ELF-1 (cell line): ENCODE measurements around the gene SLX4IP.
"Not testable (repeated sequence)": the region's sequence is repeated elsewhere in the genome, so short reads cannot be mapped to it uniquely, and the experiment has no call there.

Experiments used
- DNase-seq: peaks from one replicate; pipeline ENCODE4 v3.0.0-alpha.2; 2016; ENCODE audit warnings: low read depth, low spot score

The SLX4IP gene

DNA sequence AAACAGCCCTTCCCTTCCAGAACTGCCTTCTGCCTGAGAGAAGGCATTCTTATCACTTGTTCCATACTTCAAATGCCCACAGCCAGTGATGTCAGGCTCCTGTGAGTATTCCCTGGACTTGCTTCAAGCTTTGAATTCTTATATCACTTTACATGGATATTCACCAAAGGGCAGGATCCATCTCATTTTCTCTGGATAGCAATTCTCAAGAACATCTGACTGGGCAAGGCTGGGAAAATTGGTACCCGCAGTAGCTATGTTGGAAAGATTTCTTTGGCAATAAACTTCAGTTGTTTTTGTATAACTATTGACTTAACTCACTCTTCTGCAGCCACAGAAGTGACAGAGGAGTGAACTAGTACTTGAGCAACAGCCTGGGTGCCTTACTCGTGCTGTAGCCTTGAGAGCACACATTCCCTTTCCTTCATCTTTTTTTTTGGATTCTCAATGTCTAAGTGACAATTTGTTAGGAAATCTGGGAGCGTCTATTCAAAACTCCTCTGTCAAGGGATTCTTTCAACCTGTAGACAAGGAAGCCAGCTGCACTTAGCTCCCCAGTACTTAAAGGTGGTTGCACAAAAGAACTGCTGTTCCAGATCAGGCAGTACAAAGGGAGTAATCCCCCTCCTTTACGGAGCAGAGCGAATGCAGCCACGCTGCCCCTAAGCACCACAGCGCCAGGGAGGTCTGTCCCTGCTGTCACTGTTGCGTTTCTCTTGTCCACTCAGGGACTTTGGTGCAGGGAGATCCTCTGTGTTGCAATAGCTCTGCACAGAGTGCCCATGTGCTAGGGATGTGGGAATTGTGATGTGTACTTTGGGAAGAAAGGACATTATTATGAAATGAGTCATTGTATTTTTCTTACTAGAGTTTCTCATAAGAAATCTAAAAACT is 169.1 kb downstream of the SLX4IP start:
- no peak for DNase-seq

DNA sequence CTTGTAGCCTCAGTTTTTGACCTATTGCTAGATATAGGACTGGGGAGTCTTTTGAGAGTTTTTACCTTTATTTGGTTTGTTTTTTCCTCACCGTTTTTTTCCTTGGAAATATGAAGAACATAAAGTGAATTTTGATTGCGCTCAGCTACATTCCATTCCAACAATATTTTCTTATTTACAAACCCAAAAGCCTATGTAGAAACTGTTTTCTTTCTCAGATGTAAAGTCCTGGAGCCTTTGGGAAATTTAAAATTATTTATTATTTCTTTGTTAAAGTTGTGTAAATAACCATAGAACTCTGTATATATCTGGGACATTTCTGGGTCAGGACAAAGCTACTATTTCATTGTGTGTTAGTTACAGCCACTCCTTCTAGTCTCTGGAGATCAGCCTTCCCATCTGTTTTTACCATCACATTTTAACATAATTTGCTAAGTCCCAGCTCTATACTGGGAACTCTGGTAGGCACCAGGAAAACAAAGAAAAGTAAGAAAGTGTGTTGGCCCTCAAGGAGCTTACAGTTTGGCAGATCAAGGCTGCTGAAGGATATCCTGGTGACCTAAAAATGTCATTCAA is 169.8 kb downstream of the SLX4IP start:
- no peak for DNase-seq

DNA sequence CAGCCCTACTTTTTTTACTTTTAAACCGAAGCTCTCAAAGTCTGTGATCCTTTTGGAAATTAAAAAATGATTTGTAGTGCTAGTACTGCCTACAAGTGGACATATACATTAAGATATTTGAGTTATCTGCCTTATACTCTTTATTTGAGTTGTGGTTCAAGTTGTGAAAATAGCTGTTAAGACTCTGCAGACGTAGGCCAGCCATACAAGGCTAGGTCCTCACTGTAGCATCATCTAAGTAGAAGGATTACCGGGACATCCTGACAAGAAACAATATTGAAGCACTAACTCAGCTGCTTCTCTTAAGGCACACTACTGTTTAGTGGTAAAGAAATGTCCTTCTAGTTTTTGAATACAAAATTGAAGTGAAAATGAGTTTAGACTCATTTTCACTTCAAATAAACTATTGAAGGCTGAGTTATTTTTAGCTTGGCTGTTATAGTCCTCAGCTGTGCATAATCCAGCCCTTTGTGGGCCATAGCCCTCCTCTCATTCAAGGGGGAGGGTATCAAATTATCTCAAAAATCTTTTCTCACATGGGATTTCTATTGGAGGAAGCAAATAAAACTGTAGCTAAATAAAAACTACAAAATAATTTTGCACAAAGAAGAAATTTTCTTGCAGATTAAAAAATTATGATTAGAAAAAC is 170.6 kb downstream of the SLX4IP start:
- no peak for DNase-seq

DNA sequence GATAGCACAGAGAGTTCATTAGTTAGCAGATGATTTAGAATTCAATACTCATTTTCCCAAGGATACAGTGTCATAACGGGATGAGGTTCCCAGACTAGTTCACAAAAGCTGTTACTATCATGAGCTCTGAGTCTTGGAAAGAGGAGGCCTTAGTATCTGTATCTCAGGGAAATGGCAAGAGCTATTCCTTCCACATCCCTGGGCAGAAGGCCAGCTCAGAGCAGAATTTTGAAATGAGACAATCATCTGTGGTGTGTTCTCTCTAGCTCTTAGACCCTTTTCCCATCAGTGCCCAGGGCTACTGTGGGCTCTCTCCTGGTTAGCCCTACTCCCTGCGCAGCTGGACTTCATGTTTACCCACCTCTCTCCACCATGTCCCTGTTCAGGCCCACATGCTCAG is 174.2 kb downstream of the SLX4IP start:
- no peak for DNase-seq

DNA sequence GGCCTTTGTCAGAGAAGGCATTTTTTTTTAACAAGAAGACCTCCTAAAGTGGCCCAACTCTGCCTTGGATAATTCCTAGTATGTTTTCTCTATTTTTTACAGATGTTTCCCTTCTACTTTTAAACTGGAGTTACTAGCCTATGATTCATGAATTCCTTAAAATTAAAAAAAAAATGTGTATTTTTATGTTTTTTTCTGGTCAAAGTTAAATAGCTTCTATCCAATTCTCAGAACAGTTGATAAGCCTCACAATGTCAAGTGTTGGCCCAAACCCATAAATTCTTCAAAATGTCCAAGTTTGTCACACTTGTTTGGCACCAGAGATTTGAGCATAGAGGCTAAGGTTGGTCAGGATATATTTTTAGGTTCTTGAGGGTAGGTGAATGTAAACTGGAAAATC is 174.7 kb downstream of the SLX4IP start:
- no peak for DNase-seq

DNA sequence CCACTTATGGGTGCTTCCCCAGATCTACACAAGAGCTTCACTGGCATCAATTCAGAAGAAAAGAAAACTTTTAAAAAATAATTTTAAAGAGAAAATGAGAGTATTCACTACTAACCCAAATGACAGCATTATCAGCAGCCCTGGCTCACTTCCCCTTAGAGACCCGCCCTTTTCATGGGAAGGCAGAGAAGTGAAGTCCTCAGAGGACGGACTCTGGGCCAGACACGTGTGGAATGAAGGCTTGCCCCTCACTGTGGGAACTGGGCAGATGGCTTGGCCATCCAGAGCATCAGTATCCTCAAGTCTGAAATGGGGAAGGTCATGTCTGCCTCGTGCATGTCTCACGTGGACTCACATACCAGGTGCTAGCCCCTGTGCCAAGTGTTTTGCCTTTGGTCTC is 175.1 kb downstream of the SLX4IP start:
- DNase-seq: no peak

DNA sequence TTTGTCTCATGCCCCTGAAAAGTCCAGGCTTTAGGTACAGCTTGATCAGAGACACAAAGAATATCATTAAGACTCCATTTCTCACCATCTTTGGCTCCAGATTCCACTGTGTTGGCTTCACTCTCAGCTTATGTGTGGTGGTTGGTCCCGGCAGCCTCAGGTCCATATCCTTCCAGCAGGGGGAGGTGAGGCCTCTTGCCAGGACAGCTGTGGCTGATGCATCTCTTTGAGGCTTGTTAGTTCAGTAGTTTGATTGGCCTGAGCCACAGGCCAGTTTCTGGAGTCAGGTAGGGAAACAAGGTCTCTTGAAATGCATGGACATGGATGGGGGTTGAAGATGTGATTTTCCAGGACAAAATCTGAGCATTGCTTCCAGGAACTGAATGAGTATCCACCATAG is 176.3 kb downstream of the SLX4IP start:
- peak; percentile 83 for DNase-seq

DNA sequence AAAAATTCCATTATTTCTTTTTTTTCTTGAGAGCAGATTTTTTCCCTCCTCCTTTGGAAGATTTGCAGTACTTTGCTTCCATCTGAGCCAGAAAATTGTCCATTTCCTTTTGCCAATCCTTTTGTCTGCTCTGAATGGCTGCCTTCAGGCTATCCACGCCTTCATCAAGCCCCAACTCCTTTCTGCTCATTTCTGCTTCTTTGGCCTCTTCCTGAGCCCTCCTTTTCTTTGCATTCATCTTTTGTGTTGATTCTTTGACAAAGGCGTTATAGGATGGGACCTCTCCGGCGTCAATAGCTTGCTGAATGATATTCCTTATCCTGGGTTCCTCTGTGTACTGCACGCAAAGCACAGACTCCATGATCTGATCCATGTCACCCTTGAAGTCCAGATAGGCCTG is 178.3 kb downstream of the SLX4IP start:
- not testable (repeated sequence) for DNase-seq

DNA sequence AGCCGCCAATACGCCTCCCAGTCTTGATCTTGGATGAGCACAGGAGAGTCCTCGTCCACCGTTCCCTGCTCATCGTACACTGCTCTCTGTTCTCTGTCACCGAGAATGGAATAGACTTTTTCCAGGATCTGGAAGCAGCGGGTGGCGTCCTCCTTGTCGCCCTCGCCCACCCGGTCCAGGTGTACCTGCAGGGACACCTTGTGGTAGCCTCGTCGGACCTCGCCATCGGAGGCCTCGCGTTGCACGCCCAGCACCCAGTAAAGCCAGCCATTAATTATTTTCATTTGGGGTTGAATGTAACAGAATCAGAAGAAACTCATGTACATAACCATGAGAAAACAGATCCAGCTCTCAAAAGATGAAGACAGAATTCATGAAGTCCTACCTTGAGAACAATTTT is 178.8 kb downstream of the SLX4IP start:
- DNase-seq: no peak

DNA sequence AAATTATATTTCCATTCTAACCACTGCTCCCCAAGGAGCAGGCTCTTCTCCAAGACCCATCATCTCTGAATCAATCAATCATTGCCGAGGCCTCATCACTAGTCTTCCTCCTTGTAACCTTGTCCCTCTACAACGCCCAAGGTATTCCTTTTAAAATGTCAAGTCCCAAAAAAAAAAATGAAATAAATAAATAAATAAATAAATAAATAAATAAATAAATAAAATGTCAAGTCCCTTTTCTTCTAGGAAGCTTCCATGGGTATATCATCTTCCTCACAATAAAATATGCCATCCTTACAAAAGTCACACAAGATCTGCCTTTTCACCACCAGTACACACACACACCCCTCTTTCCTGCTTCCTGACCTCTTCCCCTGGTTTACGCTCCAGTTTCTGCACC is 181.1 kb downstream of the SLX4IP start:
- no peak for DNase-seq

DNA sequence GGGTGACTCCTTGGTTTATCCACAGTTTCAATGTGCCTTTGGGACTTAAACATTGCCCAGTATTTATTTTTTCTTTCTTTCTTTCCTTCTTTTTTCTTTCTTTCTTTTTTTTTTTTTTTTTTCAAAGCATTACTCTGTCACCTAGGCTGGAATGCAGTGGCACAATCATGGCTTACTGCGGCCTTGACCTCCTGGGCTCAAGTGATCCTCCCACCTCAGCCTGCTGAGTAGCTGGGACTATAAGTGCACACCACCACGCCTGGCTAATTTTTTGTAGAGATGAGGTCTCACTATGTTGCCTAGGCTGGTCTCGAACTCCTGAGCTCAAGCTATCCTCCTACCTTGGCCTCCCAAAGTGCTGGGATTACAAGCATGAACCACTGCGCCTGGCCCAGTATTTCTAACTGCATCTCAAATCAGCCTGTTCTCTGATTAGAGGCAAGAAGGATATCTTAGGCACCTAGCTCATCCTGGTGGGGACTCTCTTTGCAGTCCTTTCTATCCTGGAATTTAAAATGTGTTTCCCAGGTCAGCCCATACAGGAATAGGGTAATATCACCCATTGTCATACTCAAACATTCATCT is 182.5 kb downstream of the SLX4IP start:
- DNase-seq: not testable (repeated sequence)

DNA sequence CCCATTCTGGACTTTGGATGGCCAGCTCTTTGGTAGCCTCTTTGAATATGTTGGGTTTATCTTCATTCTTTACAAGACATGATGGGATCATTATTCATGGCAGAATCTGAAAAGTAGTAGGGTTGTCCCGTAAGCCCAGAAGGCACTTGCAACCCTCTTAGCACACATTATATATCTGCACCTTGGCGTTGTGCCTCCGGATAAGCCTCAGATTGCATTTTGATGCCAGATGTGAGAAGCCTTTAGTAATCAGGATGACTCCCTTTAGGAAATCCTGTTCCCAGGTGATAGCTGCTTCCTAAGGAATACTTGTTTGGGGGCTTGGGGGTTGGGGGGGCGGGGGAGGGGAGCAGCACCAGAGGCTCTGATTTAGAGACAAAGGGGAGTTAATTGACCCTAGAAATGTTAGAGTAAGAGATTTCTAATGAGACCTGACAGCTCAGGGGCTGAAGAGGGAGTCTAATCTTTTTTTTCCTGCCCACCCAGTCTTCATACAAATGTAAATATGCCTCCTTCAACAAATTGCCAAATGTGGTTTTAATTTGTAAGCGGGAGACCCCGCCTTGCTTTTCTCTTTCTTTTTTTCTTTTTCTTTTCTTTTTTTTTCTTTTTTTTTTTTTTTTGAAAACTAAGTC is 183.6 kb downstream of the SLX4IP start:
- DNase-seq: no peak

DNA sequence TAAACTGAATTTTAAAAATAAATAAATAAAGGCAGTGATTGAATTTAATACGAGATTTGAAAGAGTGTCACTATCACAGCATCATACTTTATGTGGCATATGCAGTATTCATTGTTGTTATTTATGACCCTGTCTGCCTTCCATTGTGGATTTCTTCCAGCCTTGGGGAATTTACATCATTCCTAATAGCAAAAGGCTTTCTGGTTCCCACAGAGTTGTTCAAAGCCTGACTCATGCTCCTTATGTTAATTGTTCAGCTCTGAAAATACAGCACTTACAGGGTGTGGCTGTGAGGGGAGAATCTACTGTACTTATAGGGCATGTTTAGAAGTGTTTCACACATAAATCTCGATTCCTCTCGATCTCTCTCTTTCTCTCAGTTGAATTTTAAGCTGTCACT is 184.3 kb downstream of the SLX4IP start:
- peak; percentile 60 for DNase-seq

DNA sequence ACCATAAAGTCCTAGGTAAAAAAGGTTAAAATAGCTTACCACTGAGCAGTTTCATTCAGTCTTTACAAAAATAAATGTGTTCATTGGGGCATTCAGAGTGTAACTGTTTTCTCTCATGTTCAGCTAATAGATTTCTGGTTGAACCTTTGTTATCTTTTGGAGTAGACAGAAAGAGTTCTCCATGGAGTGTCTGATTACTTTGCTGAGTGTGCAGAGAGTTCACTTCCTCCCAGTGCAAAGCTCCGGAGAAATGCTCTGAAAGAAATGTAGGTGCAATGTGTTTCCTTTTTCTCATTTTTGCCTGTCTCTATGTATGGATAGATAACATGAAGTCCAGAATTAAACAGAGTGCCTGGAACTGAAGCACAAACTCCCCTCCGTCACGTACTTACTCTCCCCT is 186.0 kb downstream of the SLX4IP start:
- DNase-seq: no peak

DNA sequence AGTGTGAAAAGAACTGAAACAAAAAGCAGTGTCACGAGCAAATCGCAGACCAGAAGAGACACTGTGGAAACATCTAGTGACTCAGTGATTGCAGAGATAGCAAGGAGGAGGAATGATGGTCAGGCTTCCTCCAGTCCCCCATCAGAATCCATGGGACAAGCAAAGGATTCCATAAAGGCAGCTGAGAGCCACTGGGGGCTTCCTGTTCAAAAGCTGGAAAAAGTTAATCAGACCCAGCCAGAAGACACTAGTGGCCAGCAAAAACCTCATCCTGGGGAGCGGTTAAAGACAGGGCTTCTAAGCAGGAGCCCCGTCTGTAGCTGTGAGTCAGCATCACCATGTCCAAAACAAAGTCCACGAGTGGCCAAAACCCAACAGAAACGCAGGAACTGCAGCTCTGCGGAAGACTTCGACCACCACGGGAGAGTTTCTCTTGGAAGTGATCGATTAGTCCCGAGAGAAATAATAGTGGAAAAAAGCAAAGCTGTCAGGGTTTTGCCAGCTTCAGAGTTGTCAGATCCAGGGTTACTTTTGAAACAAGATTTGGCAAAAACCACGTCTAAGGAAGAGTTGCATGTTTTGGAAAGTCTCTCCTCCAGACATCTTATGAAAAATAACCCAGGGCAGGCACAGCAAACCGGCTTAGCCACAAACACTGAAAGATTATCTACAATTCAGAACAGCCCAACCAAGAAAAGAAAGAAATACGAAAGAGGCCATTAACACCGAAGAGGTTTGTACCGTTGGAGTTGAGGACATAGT is 187.7 kb downstream of the SLX4IP start:
- DNase-seq: no peak

DNA sequence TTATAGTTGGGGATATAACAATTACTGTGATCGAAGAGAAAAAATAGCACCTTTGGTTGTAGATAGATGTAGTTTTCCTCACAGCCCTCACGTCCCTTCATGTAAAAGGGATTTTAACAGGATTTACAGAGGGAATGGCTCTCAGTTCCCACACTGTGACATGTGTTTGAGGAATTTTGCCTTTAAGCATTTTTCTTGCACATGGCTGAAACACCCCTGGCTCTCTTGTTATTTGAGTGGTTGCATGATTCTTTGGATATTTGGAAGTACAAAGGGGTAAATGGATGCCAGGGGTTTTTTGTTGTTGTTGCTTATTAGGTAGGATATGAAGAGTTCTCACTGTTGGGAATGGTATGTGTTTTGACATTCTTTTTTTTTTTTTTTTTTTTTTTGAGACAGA is 190.5 kb downstream of the SLX4IP start:
- DNase-seq: peak; percentile 56

DNA sequence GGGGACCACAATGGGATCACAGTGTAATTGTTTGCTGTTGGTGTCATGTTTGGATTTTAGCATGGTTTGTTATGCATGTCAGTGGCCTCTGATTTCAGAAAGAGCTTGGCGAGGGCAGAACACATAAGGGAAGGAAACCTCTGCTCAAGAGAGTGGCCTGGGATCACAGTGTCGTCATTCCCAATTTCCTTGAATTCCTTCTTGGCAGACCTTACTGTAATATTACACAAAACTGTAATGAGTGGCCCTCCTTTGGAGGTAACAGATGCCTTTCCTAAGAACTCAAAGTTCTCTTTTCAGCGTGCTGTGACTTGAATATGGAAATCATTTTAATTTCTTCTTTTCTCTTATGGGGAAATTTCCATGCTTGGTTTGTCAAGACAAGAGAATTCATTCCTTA is 191.8 kb downstream of the SLX4IP start:
- no peak for DNase-seq

DNA sequence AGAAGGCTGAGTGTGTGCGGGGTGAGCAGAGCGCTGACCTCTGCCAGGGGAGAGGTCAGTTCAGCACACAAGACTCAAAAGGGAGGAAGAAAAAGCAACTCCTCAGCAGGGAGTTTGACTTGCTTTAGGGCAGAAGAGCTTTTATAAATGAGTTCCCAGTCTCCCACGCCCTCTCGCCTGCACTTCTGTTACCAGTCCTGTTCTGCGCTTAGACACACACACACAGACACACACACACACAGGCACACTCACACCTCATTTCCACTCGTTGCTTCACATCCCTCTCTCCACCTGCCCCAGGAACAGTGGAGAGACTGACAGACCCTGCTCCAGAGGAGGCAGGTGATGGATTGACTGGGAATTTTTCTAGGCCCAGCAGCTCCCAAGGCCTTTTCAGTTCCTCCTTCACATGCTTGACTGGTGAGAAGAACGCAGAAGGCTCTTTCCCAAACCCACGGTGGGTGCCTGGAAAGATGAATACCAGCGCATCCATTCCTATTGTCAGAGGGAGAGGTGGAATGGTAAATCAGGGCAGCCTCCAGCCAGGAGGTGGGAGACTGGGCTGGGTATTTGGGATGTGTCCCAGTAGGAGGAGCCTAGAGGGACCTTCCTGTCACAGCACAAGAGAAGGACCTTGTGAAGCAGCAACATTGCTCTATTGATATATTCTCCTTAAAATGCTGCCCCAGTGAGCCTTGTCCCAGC is 195.0 kb downstream of the SLX4IP start:
- peak; percentile 81 for DNase-seq

DNA sequence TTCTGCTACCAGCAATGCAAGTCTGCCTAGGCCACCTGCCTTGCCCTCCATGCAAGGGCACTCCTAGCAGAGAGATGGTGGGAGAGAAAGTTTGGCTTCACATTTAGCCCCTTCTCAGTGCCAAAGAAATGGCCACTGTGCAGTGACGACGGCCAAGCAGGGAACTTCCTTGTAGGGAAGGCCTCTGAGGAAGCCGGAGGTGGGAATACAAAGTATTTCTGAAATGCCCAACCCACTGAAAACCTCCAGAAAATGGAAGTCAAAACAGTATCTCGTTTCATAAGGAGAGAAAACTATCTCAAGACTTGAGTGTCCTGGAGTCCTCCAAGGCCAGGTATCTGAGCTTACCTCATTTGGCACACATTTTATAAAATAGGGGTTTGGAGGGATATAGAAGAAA is 196.0 kb downstream of the SLX4IP start:
- DNase-seq: no peak

DNA sequence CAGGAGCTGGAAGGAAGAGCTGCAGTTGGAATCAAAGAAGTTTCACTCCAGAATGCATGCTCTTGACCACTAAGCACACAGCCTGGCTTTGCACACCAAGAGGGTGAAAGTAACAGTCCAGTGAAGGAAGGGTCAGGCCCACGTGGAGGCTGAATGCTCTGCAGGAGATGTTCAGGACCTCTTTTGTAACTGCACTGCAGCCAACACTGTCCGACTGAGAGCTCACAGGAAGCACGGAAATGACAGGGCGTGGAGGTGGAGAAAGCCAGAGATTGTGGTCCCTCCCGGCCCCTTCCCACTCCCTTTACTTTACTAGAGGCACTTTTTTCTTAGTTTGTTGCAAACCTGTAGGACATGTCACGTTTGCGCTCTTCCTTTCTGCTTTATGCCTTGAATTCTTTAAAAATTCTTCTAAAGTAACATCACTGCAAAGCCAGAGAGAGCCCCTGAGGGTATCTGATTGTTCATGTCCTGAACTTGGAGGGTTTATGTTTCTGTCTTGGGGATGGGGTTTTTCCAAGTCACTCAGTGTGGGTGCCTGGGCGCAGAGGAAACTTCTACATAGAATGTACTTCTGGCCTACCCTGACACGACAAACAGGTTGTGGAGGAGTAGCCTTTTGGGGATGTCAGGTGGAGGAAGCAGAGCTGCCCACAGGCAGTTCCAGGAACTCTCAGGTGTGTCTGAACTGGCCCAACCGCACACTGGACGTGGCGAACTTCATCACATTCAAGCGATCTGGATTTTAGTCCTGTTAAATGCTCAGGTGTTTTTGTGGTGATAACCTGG is 197.8 kb downstream of the SLX4IP start:
- peak; percentile 43 for DNase-seq
